SJSA1 (cell line): ENCODE measurements around the gene ELOVL2. TPM values are rescaled to one million over a fixed set of nuclear protein-coding genes. Genes with fewer than 3 reads are reported as not detected.
"Not testable (repeated sequence)": the region's sequence is repeated elsewhere in the genome, so short reads cannot be mapped to it uniquely, and the experiment has no call there.

Experiments
- DNase-seq, 2 experiments: peaks; one replicate each; pipeline ENCODE4 v3.0.0-alpha.2; 2015 to 2020; ENCODE audit warnings: low spot score in 2 of 2, low read depth in 1 of 2
- H3K27ac ChIP-seq: fragments of 250-450 bp; sonication (Bioruptor Pico); 2 replicates; pipeline ENCODE4 v1.5.1; 2020; ENCODE audit warnings: mild to moderate bottlenecking, moderate library complexity
- H3K27me3 ChIP-seq: fragments of 250-450 bp; sonication (Bioruptor Pico); replicated peaks from 2 replicates; pipeline ENCODE4 v1.5.1; 2020; ENCODE audit warnings: mild to moderate bottlenecking, moderate library complexity
- H3K36me3 ChIP-seq: fragments of 250-450 bp; sonication (Bioruptor Pico); 2 replicates; pipeline ENCODE4 v1.5.1; 2020; ENCODE audit warnings: mild to moderate bottlenecking
- H3K4me1 ChIP-seq: fragments of 250-450 bp; sonication (Bioruptor Pico); replicated peaks from 2 replicates; pipeline ENCODE4 v1.6.1; 2021; ENCODE audit warnings: mild to moderate bottlenecking
- H3K4me3 ChIP-seq: fragments of 250-450 bp; sonication (Bioruptor Pico); 2 replicates; pipeline ENCODE4 v1.5.1; 2020; ENCODE audit warnings: mild to moderate bottlenecking
- H3K9me3 ChIP-seq: fragments of 250-450 bp; sonication (Bioruptor Pico); replicated peaks from 2 replicates; pipeline ENCODE4 v1.5.1; 2020; ENCODE audit warnings: mild to moderate bottlenecking
- total RNA-seq: library from RNA; depleted of rRNA; stranded (reverse); fragments of >200 nt; shearing (Covaris generic); gene quantifications from 2 replicates; pipeline ENCODE4 v1.2.3, GENCODE V29; 2014

The ELOVL2 gene
- total RNA-seq, 1 experiment from 2014 or later = 10.9 TPM

- peak in 1 of 2 experiments; percentile 57 for DNase-seq
- H3K4me1 ChIP-seq = peaks cover 37% of the 10 kb centered on the region
- H3K36me3 ChIP-seq = no peaks in the 10 kb centered on the region
- no peak overlapping the region for H3K4me3 ChIP-seq
- H3K27ac ChIP-seq = peak overlapping the region; percentile 74
- no peaks in the 10 kb centered on the region for H3K9me3 ChIP-seq
- H3K27me3 ChIP-seq = no peaks in the 10 kb centered on the region
Observed at GRCh38 chr6:11007715-11008608, 36.1 kb downstream of the ELOVL2 start.

- Histone ChIP-seq H3K9me3 (no peaks in the 10 kb centered on the region), H3K4me3 (no peak overlapping the region), H3K36me3 (no peaks in the 10 kb centered on the region), H3K27ac (no peak overlapping the region), H3K27me3 (no peaks in the 10 kb centered on the region), H3K4me1 (peaks cover 37% of the 10 kb centered on the region)
- no peak for DNase-seq
Observed at GRCh38 chr6:11006061-11006460, 38.0 kb downstream of the ELOVL2 start.

- not testable (repeated sequence) for H3K36me3 ChIP-seq, H3K27me3 ChIP-seq, DNase-seq, H3K27ac ChIP-seq, H3K9me3 ChIP-seq, H3K4me3 ChIP-seq
- H3K4me1 ChIP-seq = peaks cover 32% of the 10 kb centered on the region
Observed at GRCh38 chr6:11003297-11003696, 40.8 kb downstream of the ELOVL2 start.

- Histone ChIP-seq H3K9me3 (no peaks in the 10 kb centered on the region), H3K27me3 (no peaks in the 10 kb centered on the region), H3K4me3 (no peak overlapping the region), H3K4me1 (peaks cover 21% of the 10 kb centered on the region), H3K27ac (no peak overlapping the region), H3K36me3 (no peaks in the 10 kb centered on the region)
- DNase-seq = no peak
Observed at GRCh38 chr6:11002176-11002575, 41.9 kb downstream of the ELOVL2 start.

- no peaks in the 10 kb centered on the region for H3K36me3 ChIP-seq
- no peaks in the 10 kb centered on the region for H3K27me3 ChIP-seq
- H3K4me1 ChIP-seq = peaks cover 16% of the 10 kb centered on the region
- H3K9me3 ChIP-seq = no peaks in the 10 kb centered on the region
- no peak overlapping the region for H3K27ac ChIP-seq
- H3K4me3 ChIP-seq = no peak overlapping the region
- peak; percentile 61 to 79 for DNase-seq
Observed at GRCh38 chr6:10999994-11000393, 44.1 kb downstream of the ELOVL2 start.

GRCh38 chr6:10995114-10995707, 48.9 kb downstream of the ELOVL2 start:
- H3K4me3 ChIP-seq = no peak overlapping the region
- no peaks in the 10 kb centered on the region for H3K36me3 ChIP-seq
- H3K9me3 ChIP-seq = no peaks in the 10 kb centered on the region
- H3K27me3 ChIP-seq = no peaks in the 10 kb centered on the region
- no peak for DNase-seq
- H3K27ac ChIP-seq = no peak overlapping the region
- peaks cover 10% of the 10 kb centered on the region for H3K4me1 ChIP-seq

- DNase-seq = no peak
- Histone ChIP-seq H3K27ac (no peak overlapping the region), H3K4me1 (no peaks in the 10 kb centered on the region), H3K9me3 (no peaks in the 10 kb centered on the region), H3K27me3 (no peaks in the 10 kb centered on the region), H3K4me3 (no peak overlapping the region), H3K36me3 (no peaks in the 10 kb centered on the region)
Observed at GRCh38 chr6:10993896-10994295, 50.2 kb downstream of the ELOVL2 start.

GRCh38 chr6:10991115-10991514, 53.0 kb downstream of the ELOVL2 start:
- H3K27me3 ChIP-seq = no peaks in the 10 kb centered on the region
- H3K4me3 ChIP-seq = no peak overlapping the region
- no peak overlapping the region for H3K27ac ChIP-seq
- H3K36me3 ChIP-seq = no peaks in the 10 kb centered on the region
- no peak for DNase-seq
- H3K4me1 ChIP-seq = no peaks in the 10 kb centered on the region
- no peaks in the 10 kb centered on the region for H3K9me3 ChIP-seq

- DNase-seq = no peak
- Histone ChIP-seq H3K9me3 (no peaks in the 10 kb centered on the region), H3K27ac (no peak overlapping the region), H3K36me3 (no peaks in the 10 kb centered on the region), H3K4me1 (no peaks in the 10 kb centered on the region), H3K4me3 (no peak overlapping the region), H3K27me3 (no peaks in the 10 kb centered on the region)
Observed at GRCh38 chr6:10989587-10989986, 54.5 kb downstream of the ELOVL2 start.

GRCh38 chr6:10984959-10985358, 59.1 kb downstream of the ELOVL2 start:
- not testable (repeated sequence) for H3K36me3 ChIP-seq, H3K4me1 ChIP-seq, H3K9me3 ChIP-seq, DNase-seq, H3K4me3 ChIP-seq, H3K27ac ChIP-seq, H3K27me3 ChIP-seq

- H3K36me3 ChIP-seq = no peaks in the 10 kb centered on the region
- H3K4me1 ChIP-seq = no peaks in the 10 kb centered on the region
- no peaks in the 10 kb centered on the region for H3K9me3 ChIP-seq
- H3K27ac ChIP-seq = no peak overlapping the region
- DNase-seq = no peak
- H3K4me3 ChIP-seq = no peak overlapping the region
- H3K27me3 ChIP-seq = no peaks in the 10 kb centered on the region
Observed at GRCh38 chr6:10981409-10981808, 62.7 kb downstream of the ELOVL2 start.

GRCh38 chr6:10979603-10980002, 64.5 kb downstream of the ELOVL2 start:
- H3K9me3 ChIP-seq = no peaks in the 10 kb centered on the region
- H3K4me3 ChIP-seq = no peak overlapping the region

GRCh38 chr6:10977231-10977968, 66.7 kb downstream of the ELOVL2 start:
- H3K27ac ChIP-seq = no peak overlapping the region
- H3K27me3 ChIP-seq = no peaks in the 10 kb centered on the region
- H3K9me3 ChIP-seq = no peaks in the 10 kb centered on the region
- no peaks in the 10 kb centered on the region for H3K4me1 ChIP-seq
- no peaks in the 10 kb centered on the region for H3K36me3 ChIP-seq
- no peak overlapping the region for H3K4me3 ChIP-seq
- no peak for DNase-seq

More at GRCh38 chr6:10979603-10980002, 64.5 kb downstream of the ELOVL2 start:
- Histone ChIP-seq H3K4me1 (no peaks in the 10 kb centered on the region), H3K27ac (no peak overlapping the region), H3K36me3 (no peaks in the 10 kb centered on the region), H3K27me3 (no peaks in the 10 kb centered on the region)
- DNase-seq = no peak

- Histone ChIP-seq H3K4me1 (no peaks in the 10 kb centered on the region), H3K36me3 (no peaks in the 10 kb centered on the region), H3K27ac (no peak overlapping the region), H3K27me3 (no peaks in the 10 kb centered on the region), H3K4me3 (no peak overlapping the region), H3K9me3 (no peaks in the 10 kb centered on the region)
- DNase-seq = no peak
Observed at GRCh38 chr6:10976571-10976970, 67.5 kb downstream of the ELOVL2 start.
